WTC11 (cell line): Measurements from ENCODE around the gene SLC35A3. TPM values are rescaled to one million over a fixed set of nuclear protein-coding genes. Genes with fewer than 3 reads are reported as not detected.

ENCODE experiments used
- CBFB ChIP-seq: sonication (generic); formaldehyde crosslinking; IDR thresholded peaks from 2 replicates; pipeline ENCODE4 v1.8.1; 2022; ENCODE audit warnings: mild to moderate bottlenecking, low read depth, missing genetic modification reagents
- EMX1 ChIP-seq: fragments of 250-450 bp; sonication (Bioruptor Pico); IDR thresholded peaks from 2 replicates; pipeline ENCODE4 v1.8.0; 2021; ENCODE audit warnings: mild to moderate bottlenecking
- ESRRA ChIP-seq: sonication (generic); formaldehyde crosslinking; IDR thresholded peaks from 2 replicates; pipeline ENCODE4 v1.8.1; 2022; ENCODE audit warnings: mild to moderate bottlenecking, missing genetic modification reagents, borderline replicate concordance
- FOXJ3 ChIP-seq: sonication (generic); formaldehyde crosslinking; IDR thresholded peaks from 2 replicates; pipeline ENCODE4 v1.9.0; 2021; ENCODE audit warnings: missing genetic modification reagents, mild to moderate bottlenecking, borderline replicate concordance
- FOXP1 ChIP-seq: sonication (generic); formaldehyde crosslinking; IDR thresholded peaks from 2 replicates; pipeline ENCODE4 v1.8.0; 2022; ENCODE audit warnings: missing genetic modification reagents, mild to moderate bottlenecking, moderate library complexity, borderline replicate concordance
- GABPB1 ChIP-seq: sonication (generic); formaldehyde crosslinking; IDR thresholded peaks from 2 replicates; pipeline ENCODE4 v1.8.1; 2023; ENCODE audit warnings: mild to moderate bottlenecking, missing genetic modification reagents
- HMGA2 ChIP-seq: fragments of 250-450 bp; sonication (Bioruptor Pico); IDR thresholded peaks from 2 replicates; pipeline ENCODE4 v1.4.0; 2021; ENCODE audit warnings: mild to moderate bottlenecking, moderate library complexity
- KAT7 ChIP-seq: sonication (generic); formaldehyde crosslinking; IDR thresholded peaks from 2 replicates; pipeline ENCODE4 v1.8.1; 2023; ENCODE audit warnings: missing genetic modification reagents, mild to moderate bottlenecking, borderline replicate concordance
- MXD4 ChIP-seq: fragments of 250-450 bp; sonication (Bioruptor Pico); IDR thresholded peaks from 2 replicates; pipeline ENCODE4 v1.8.0; 2021; ENCODE audit warnings: mild to moderate bottlenecking, moderate library complexity, borderline replicate concordance
- NFATC4 ChIP-seq: fragments of 250-450 bp; sonication (Bioruptor Pico); IDR thresholded peaks from 2 replicates; pipeline ENCODE4 v1.9.0; 2021; ENCODE audit warnings: mild to moderate bottlenecking
- OVOL2 ChIP-seq: fragments of 250-450 bp; sonication (Bioruptor Pico); IDR thresholded peaks from 2 replicates; pipeline ENCODE4 v1.9.0; 2021; ENCODE audit warnings: mild to moderate bottlenecking, borderline replicate concordance
- PRRX2 ChIP-seq: fragments of 250-450 bp; sonication (Bioruptor Pico); IDR thresholded peaks from 2 replicates; pipeline ENCODE4 v1.8.0; 2021; ENCODE audit warnings: mild to moderate bottlenecking
- RELA ChIP-seq: sonication (generic); formaldehyde crosslinking; IDR thresholded peaks from 2 replicates; pipeline ENCODE4 v1.8.1; 2022; ENCODE audit warnings: missing genetic modification reagents, mild to moderate bottlenecking, borderline replicate concordance
- SMAD3 ChIP-seq: sonication (generic); formaldehyde crosslinking; IDR thresholded peaks from 2 replicates; pipeline ENCODE4 v1.8.0; 2022; ENCODE audit warnings: missing genetic modification reagents, mild to moderate bottlenecking, borderline replicate concordance
- SOX15 ChIP-seq: fragments of 250-450 bp; sonication (Bioruptor Pico); IDR thresholded peaks from 2 replicates; pipeline ENCODE4 v1.9.0; 2021; ENCODE audit warnings: mild to moderate bottlenecking
- SP1 ChIP-seq: sonication (generic); formaldehyde crosslinking; conservative IDR thresholded peaks from 2 replicates; pipeline ENCODE4 v1.8.1; 2022; ENCODE audit warnings: missing genetic modification reagents
- TP53 ChIP-seq: sonication (generic); formaldehyde crosslinking; IDR thresholded peaks from 2 replicates; pipeline ENCODE4 v1.8.1; 2023; ENCODE audit warnings: mild to moderate bottlenecking, missing genetic modification reagents
- ZNF263 ChIP-seq: sonication (generic); formaldehyde crosslinking; IDR thresholded peaks from 2 replicates; pipeline ENCODE4 v1.8.1; 2022; ENCODE audit warnings: low read depth, mild to moderate bottlenecking, moderate library complexity, missing genetic modification reagents
- total RNA-seq: library from RNA; stranded (reverse); gene quantifications from 3 replicates; pipeline ENCODE4 v1.2.3, GENCODE V29; 2021
- TF ChIP-seq, protein P1 (sequence below): fragments of 250-450 bp; sonication (Bioruptor Pico); IDR thresholded peaks from 2 replicates; pipeline ENCODE4 v1.9.0; 2021; ENCODE audit warnings: mild to moderate bottlenecking, borderline replicate concordance
- TF ChIP-seq, protein P2 (sequence below): fragments of 200-600 bp; IDR thresholded peaks from 2 replicates; pipeline ENCODE4 v1.8.0; 2022; ENCODE audit warnings: antibody characterized with exemption
- TF ChIP-seq, protein P3 (sequence below): sonication (generic); formaldehyde crosslinking; IDR thresholded peaks from 2 replicates; pipeline ENCODE4 v1.8.1; 2022; ENCODE audit warnings: missing genetic modification reagents, borderline replicate concordance
- TF ChIP-seq, protein P4 (sequence below): sonication (generic); formaldehyde crosslinking; IDR thresholded peaks from 2 replicates; pipeline ENCODE4 v1.8.1; 2022; ENCODE audit warnings: mild to moderate bottlenecking, missing genetic modification reagents, moderate library complexity, borderline replicate concordance
- TF ChIP-seq, protein P5 (sequence below): sonication (generic); formaldehyde crosslinking; IDR thresholded peaks from 2 replicates; pipeline ENCODE4 v1.8.1; 2022; ENCODE audit warnings: low read depth, mild to moderate bottlenecking, moderate library complexity, missing genetic modification reagents, borderline replicate concordance
- TF ChIP-seq, protein P6 (sequence below): sonication (generic); formaldehyde crosslinking; IDR thresholded peaks from 2 replicates; pipeline ENCODE4 v1.8.0; 2022; ENCODE audit warnings: mild to moderate bottlenecking, missing genetic modification reagents
- TF ChIP-seq, protein P7 (sequence below): sonication (generic); formaldehyde crosslinking; IDR thresholded peaks from 2 replicates; pipeline ENCODE4 v1.8.0; 2023; ENCODE audit warnings: missing genetic modification reagents, mild to moderate bottlenecking, borderline replicate concordance

The SLC35A3 gene
- total RNA-seq, 1 experiment from 2014 or later: 14.5 TPM

DNA sequence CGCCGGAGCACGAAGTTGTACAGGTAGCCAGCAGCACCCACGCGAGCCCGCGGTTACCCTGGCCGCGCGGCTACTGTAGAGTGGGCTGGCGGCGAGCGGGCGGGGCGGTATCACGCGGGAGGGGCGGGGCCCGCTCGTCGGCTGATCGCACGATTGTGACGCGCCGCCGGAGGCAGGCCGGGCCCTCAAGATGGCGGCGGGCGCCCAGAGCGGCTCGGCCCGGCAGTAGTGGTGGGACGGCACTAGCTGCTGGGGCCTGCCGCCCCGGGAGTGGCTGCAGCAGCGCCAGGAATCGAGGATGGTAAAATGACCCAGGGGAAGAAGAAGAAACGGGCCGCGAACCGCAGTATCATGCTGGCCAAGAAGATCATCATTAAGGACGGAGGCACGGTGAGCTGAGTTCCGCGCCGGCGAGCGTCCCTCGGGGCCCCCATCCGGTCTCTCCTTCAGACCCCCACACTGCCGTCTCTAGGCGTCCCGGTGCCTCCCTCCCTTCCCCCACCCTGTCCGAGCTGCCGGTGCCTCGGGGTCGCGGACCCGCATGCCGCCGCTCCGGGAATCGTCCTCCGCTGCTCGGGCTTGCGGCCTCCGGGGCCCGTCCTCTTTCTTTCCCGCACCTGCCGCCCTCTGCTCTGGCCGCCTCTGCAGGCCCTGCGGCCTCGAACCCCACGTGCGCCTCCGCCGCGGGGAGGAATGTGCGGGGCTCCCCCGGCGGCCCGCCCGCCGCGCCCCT is 68.3 kb downstream of the SLC35A3 start (continued):
- TF ChIP-seq NFATC4 (CRISPR knock-in tag) (no peak), EMX1 (CRISPR knock-in tag) (no peak), HMGA2 (CRISPR knock-in tag) (no peak), ZNF263 (CRISPR knock-in tag) (no peak; the same call in none of the 2 replicates), MXD4 (CRISPR knock-in tag) (no peak), SP1 (CRISPR knock-in tag) (peak; percentile 97), ESRRA (CRISPR knock-in tag) (no peak), RELA (CRISPR knock-in tag) (no peak), TP53 (CRISPR knock-in tag) (peak; percentile 18), KAT7 (peak; percentile 60; the same call in 1 of the 2 replicates), FOXP1 (peak; percentile 90), SOX15 (CRISPR knock-in tag) (no peak), PRRX2 (CRISPR knock-in tag) (no peak), SMAD3 (CRISPR knock-in tag) (peak; percentile 78), OVOL2 (no peak), CBFB (CRISPR knock-in tag) (no peak), GABPB1 (peak; percentile 47), FOXJ3 (CRISPR knock-in tag) (no peak)
- TF ChIP-seq, protein P1, sequence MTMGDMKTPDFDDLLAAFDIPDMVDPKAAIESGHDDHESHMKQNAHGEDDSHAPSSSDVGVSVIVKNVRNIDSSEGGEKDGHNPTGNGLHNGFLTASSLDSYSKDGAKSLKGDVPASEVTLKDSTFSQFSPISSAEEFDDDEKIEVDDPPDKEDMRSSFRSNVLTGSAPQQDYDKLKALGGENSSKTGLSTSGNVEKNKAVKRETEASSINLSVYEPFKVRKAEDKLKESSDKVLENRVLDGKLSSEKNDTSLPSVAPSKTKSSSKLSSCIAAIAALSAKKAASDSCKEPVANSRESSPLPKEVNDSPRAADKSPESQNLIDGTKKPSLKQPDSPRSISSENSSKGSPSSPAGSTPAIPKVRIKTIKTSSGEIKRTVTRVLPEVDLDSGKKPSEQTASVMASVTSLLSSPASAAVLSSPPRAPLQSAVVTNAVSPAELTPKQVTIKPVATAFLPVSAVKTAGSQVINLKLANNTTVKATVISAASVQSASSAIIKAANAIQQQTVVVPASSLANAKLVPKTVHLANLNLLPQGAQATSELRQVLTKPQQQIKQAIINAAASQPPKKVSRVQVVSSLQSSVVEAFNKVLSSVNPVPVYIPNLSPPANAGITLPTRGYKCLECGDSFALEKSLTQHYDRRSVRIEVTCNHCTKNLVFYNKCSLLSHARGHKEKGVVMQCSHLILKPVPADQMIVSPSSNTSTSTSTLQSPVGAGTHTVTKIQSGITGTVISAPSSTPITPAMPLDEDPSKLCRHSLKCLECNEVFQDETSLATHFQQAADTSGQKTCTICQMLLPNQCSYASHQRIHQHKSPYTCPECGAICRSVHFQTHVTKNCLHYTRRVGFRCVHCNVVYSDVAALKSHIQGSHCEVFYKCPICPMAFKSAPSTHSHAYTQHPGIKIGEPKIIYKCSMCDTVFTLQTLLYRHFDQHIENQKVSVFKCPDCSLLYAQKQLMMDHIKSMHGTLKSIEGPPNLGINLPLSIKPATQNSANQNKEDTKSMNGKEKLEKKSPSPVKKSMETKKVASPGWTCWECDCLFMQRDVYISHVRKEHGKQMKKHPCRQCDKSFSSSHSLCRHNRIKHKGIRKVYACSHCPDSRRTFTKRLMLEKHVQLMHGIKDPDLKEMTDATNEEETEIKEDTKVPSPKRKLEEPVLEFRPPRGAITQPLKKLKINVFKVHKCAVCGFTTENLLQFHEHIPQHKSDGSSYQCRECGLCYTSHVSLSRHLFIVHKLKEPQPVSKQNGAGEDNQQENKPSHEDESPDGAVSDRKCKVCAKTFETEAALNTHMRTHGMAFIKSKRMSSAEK: no peak
- TF ChIP-seq, protein P2, sequence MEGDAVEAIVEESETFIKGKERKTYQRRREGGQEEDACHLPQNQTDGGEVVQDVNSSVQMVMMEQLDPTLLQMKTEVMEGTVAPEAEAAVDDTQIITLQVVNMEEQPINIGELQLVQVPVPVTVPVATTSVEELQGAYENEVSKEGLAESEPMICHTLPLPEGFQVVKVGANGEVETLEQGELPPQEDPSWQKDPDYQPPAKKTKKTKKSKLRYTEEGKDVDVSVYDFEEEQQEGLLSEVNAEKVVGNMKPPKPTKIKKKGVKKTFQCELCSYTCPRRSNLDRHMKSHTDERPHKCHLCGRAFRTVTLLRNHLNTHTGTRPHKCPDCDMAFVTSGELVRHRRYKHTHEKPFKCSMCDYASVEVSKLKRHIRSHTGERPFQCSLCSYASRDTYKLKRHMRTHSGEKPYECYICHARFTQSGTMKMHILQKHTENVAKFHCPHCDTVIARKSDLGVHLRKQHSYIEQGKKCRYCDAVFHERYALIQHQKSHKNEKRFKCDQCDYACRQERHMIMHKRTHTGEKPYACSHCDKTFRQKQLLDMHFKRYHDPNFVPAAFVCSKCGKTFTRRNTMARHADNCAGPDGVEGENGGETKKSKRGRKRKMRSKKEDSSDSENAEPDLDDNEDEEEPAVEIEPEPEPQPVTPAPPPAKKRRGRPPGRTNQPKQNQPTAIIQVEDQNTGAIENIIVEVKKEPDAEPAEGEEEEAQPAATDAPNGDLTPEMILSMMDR: no peak
- TF ChIP-seq, protein P3, sequence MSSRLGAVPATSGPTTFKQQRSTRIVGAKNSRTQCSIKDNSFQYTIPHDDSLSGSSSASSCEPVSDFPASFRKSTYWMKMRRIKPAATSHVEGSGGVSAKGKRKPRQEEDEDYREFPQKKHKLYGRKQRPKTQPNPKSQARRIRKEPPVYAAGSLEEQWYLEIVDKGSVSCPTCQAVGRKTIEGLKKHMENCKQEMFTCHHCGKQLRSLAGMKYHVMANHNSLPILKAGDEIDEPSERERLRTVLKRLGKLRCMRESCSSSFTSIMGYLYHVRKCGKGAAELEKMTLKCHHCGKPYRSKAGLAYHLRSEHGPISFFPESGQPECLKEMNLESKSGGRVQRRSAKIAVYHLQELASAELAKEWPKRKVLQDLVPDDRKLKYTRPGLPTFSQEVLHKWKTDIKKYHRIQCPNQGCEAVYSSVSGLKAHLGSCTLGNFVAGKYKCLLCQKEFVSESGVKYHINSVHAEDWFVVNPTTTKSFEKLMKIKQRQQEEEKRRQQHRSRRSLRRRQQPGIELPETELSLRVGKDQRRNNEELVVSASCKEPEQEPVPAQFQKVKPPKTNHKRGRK (CRISPR knock-in tag): no peak
- TF ChIP-seq, protein P4, sequence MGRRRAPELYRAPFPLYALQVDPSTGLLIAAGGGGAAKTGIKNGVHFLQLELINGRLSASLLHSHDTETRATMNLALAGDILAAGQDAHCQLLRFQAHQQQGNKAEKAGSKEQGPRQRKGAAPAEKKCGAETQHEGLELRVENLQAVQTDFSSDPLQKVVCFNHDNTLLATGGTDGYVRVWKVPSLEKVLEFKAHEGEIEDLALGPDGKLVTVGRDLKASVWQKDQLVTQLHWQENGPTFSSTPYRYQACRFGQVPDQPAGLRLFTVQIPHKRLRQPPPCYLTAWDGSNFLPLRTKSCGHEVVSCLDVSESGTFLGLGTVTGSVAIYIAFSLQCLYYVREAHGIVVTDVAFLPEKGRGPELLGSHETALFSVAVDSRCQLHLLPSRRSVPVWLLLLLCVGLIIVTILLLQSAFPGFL: no peak
- TF ChIP-seq, protein P5, sequence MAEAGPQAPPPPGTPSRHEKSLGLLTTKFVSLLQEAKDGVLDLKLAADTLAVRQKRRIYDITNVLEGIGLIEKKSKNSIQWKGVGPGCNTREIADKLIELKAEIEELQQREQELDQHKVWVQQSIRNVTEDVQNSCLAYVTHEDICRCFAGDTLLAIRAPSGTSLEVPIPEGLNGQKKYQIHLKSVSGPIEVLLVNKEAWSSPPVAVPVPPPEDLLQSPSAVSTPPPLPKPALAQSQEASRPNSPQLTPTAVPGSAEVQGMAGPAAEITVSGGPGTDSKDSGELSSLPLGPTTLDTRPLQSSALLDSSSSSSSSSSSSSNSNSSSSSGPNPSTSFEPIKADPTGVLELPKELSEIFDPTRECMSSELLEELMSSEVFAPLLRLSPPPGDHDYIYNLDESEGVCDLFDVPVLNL (CRISPR knock-in tag): peak; percentile 34
- TF ChIP-seq, protein P6, sequence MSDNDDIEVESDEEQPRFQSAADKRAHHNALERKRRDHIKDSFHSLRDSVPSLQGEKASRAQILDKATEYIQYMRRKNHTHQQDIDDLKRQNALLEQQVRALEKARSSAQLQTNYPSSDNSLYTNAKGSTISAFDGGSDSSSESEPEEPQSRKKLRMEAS (CRISPR knock-in tag): peak; percentile 67
- TF ChIP-seq, protein P7, sequence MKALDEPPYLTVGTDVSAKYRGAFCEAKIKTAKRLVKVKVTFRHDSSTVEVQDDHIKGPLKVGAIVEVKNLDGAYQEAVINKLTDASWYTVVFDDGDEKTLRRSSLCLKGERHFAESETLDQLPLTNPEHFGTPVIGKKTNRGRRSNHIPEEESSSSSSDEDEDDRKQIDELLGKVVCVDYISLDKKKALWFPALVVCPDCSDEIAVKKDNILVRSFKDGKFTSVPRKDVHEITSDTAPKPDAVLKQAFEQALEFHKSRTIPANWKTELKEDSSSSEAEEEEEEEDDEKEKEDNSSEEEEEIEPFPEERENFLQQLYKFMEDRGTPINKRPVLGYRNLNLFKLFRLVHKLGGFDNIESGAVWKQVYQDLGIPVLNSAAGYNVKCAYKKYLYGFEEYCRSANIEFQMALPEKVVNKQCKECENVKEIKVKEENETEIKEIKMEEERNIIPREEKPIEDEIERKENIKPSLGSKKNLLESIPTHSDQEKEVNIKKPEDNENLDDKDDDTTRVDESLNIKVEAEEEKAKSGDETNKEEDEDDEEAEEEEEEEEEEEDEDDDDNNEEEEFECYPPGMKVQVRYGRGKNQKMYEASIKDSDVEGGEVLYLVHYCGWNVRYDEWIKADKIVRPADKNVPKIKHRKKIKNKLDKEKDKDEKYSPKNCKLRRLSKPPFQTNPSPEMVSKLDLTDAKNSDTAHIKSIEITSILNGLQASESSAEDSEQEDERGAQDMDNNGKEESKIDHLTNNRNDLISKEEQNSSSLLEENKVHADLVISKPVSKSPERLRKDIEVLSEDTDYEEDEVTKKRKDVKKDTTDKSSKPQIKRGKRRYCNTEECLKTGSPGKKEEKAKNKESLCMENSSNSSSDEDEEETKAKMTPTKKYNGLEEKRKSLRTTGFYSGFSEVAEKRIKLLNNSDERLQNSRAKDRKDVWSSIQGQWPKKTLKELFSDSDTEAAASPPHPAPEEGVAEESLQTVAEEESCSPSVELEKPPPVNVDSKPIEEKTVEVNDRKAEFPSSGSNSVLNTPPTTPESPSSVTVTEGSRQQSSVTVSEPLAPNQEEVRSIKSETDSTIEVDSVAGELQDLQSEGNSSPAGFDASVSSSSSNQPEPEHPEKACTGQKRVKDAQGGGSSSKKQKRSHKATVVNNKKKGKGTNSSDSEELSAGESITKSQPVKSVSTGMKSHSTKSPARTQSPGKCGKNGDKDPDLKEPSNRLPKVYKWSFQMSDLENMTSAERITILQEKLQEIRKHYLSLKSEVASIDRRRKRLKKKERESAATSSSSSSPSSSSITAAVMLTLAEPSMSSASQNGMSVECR (CRISPR knock-in tag): no peak; the same call in 1 of the 2 replicates
